ENCODE data around the gene OR51F2. TPM values are rescaled to one million over a fixed set of nuclear protein-coding genes. Genes with fewer than 3 reads are reported as not detected.
"Not testable (repeated sequence)": the region's sequence is repeated elsewhere in the genome, so short reads cannot be mapped to it uniquely, and the experiment has no call there.

OR51F2 gene, protein sequence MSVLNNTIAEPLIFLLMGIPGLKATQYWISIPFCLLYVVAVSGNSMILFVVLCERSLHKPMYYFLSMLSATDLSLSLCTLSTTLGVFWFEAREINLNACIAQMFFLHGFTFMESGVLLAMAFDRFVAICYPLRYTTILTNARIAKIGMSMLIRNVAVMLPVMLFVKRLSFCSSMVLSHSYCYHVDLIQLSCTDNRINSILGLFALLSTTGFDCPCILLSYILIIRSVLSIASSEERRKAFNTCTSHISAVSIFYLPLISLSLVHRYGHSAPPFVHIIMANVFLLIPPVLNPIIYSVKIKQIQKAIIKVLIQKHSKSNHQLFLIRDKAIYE
- not detected in 2 replicates for total RNA-seq

DNA sequence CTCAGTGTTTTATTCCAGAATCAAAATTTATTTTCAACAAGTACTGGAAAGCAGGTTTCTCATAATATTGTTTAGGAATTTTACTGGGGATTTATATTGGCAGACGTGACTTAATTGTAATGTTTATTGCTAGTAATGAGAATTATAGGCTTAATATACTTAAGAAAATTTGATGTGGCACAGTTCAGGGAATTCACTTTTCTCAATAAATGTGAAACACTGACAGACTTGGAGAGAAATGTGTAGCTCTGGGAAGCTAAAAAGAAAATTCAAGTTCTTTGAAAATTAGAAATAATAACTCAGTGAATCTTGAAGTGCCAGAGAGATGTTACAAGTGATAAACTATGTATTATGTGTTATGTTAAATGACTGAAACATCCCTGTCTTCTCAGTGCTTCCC is at the start of gene OR51F2:
Gene OR51F2, plus strand, starts transcription at position 301 of the 400 bp plus-strand sequence. CDS start 101 bp downstream, outside the sequence.
- intact Hi-C loops (cut with micrococcal nuclease) = no loop called here

DNA sequence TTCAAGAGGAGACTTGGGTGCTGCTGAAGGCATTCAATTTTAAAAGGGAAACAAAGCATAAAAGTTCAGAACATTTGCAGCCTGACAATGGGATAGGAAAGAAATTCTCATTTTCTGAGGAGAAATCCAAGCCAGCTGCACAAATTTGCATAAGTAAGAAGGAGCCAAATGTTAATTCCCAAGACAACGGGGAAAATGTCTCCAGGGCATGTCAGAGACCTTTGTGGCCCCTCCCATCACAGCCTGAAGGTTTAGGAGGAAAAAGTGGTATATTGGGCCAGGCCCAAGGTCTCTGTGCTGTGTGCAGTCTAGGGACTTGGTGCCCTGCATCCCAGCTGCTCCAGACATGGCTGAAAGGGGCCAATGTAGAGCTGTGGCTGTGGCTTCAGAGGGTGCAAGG is 38.7 kb upstream of the OR51F2 start:
- intact Hi-C loops (cut with micrococcal nuclease) = no loop called here

DNA sequence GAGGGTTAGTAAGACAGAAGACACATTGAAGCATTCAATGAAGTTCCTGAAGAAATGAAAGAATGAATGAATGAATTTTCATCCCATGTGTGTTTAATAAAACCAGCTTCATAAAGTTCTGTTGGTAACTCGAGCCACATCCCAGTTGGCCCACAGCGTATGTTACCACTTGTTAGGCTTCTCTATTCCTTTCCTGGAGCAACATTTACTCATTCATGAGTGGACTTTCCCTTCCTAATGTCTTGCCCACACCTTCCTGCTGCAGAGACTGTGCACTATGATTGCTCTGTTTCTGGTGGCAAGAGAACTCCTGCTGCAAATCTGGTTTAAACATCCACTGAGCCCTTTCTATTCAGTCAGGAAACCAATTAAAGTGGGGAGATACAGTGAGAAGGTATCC is 23.9 kb upstream of the OR51F2 start:
- intact Hi-C loops (cut with micrococcal nuclease) = no loop called here

DNA sequence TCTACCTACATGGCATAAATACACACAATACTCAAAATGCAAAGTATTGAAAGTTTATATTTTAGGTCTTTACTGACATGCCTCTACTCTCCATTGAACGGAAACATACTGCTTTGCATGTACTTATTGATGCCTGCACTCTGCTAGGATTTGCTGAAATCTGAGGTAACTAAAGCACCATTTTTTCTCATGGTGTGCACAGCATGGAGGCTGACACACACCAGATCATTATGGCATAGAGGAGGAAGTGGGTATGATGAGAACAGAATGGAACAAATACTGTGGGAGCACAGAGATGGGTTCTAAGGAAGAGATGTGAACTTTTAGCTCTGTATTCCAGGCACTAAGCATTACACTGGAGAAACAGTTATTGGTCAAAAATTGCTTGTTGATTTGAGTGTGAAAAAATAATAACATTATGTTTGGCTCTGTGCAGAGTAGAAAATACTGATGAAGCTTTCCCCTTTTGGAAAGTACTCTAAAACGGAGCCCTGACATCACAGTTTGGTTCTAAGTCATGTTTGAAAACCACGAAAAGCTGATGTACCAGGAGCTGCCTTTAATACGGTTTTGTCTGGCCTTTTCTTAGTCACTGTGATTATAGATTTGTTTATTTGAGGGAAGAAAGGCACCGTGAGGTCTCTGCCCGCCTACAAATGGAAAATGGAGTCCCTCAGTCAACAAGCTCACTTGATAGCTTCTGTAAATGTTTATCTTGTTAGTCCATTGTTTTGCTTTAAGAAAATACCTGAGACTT is 22.5 kb upstream of the OR51F2 start:
- intact Hi-C loops (cut with micrococcal nuclease) = no loop called here

DNA sequence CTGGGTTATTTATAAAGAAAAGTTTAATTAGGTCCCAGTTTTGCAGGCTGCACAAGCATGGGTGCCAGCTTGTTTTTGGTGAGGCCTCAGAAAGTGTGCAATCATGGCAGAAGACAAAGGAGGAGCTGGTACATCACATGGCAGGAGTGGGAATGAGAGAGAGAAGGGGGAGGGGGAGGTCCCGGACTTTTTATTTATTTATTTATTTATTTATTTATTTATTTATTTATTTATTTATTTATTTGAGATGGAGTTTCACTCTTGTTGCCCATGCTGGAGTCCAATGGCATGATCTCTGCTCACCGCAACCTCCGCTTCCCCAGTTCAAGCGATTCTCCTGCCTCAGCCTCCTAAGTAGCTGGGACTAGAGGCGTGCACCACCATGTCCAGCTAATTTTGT is 19.8 kb upstream of the OR51F2 start:
- intact Hi-C loops (cut with micrococcal nuclease) = not testable (repeated sequence)

DNA sequence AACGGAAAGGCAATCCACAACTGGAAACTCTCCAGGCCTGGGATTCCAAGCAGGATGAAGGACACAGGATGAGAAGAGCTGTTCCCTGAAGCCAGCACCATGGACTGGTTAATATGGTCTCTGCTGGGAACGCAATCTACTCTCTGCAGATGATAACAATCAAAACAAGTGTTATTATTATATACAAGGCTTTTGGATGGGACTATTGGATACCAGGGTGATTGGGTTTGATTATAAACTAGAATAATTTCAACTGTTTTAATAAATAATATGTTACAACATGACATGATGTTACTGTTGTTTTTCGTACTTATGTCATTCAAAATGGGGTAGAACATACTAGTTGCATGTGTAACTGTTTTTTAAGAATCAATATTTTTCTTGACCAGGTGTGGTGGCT is 16.8 kb upstream of the OR51F2 start, which contains the start of gene OR52R1:
Gene OR52R1, minus strand, starts transcription at position 101 of the 400 bp plus-strand sequence. Its CDS starts 0 bp downstream, at position 101.
- intact Hi-C loops (cut with micrococcal nuclease) = no loop called here

DNA sequence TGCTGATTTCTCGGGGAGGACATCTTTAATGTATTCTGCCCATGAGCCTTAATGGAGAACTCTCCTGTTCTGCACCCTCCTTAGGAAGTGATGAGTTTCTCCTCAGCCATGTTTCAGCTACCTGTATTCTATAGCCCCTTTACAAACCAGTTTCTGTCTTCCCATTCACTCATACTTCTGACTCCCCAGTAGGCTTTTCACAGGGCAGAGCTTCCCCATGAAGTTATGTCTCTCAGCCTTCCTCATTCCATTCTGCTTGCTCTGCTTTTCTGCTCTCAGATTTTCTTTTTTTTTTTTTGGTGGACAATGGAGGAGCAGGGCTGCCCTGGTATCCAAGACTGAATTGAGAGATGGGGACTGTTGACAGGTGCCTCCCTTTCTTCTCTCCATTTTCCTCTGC is 12.6 kb upstream of the OR51F2 start:
- intact Hi-C loops (cut with micrococcal nuclease) = no loop called here

DNA sequence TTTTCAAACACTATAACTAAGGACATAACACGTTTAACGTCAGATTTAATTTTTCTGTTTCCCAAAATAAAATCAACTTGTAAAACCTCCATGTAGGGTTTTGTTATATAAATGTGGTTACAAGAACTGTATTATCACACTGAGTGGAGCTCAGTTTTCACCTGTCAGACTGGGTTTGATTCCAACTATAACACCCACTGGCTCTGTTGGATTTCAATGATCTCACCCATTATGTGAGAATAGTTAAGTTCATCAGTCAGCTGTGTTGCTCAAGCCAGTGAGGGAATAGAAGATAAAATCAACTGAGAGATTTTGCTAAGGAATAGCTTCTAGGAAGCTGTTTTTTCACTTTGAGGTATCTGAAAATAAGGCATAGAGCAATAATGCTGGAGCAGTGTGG is 11.9 kb upstream of the OR51F2 start:
- intact Hi-C loops (cut with micrococcal nuclease) = no loop called here

DNA sequence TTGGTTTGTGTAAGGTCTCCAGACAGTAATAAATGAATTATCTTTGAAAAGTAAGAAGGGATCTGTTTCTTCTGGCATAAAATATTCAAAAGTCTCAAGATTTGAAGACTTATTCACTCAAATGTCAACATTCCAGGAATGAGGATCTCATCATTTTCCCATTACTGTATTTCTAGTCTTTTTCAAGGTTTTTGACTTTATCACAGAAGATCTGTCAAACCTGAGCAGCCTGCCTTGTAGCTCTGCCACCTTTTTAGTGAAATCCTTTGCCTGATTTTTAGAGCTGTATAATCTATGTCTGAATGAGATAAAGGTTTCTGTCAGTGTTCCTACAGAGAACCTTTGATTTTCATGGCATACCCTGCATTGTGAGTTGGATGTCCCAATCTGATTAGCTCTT is 4.0 kb downstream of the OR51F2 start:
- intact Hi-C loops (cut with micrococcal nuclease) = no loop called here

DNA sequence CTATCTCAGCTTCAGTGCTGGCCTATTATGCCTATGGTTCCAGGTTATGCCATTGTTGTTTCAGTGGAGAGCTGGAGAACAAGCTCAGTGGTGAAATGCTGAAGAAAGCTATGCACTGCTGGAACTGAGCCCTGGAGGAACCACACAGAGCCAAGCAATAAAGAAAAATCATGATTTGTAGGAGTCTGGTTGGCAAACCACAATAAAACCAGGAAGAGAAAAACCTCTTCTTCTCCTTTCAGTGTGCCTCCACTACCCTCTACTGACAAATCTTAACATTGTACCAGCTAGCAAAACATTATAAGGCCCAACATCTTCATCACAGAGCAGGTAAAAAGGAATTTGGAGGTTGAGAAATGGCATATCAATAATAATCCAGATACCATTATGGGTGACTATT is 5.3 kb downstream of the OR51F2 start:
- intact Hi-C loops (cut with micrococcal nuclease) = no loop called here

DNA sequence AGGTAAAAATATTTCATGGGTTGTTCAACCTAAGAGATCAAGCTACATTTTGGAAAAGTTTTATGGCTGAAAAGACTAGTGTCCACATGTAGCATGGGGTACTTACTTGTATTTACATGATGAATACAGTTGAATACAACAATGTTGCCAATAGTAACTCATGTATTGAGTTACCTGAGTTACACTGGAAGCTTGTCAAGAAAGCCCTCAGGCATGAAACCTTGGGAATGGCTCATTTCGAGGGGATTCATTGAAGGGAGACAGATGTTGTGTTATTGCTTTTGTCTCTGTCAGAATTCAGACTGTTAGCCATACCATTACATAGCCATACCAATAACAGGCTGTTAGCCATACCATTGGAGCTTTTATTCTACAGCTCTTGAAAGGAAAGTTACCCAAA is 9.2 kb downstream of the OR51F2 start:
- intact Hi-C loops (cut with micrococcal nuclease) = no loop called here

DNA sequence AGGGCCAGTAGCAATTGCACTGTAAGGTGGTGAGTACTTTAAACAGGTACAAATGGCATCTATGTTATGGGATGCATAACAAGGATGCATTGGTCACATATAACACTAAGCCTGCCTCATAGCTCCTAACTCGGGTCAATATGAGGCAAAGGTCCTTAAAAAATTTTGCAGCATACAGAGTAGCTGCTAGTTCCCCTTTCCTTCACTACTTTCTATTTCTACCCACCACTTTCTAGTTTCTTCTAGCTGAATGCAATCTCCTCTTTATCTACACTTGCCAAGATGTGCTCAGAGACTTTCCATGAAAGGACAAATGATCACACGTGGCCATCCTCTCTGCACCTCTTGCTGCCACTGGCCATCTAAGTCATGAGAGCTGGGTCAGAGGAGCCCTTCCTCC is 9.8 kb downstream of the OR51F2 start:
- intact Hi-C loops (cut with micrococcal nuclease) = no loop called here

DNA sequence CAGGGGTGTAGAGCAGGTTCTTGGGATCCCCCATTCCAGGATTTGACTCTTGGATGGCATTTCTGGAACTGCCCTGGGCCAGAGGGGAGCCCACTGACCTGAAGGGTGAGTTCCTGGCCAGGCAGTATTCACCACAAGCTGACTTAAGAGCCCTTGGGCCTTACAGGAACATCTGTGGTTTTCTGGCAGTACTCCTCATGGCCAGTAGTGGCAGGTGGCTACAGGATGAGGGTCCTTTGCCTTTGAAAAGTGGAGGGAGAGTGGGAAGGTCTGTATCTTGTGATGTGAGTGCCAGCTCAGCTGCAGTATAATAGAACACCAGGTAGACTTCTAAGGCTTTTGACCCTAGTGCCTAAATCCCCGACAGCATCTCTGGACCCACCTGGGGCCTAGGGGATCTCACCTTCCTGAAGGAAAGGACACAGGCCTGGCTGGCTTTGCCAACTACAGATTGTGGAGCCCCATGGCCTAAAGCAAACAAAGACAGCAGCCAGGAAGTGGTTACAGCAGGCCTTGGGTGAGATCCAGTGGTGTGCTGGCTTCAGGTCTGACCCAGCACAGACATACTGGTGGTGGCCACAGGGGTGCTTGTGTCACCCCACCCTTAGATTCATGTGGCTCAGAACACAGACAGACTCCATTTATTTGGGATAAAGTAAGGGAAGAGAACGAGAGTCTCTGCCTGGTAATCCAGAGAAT is 18.9 kb downstream of the OR51F2 start:
- intact Hi-C loops (cut with micrococcal nuclease) = no loop called here

DNA sequence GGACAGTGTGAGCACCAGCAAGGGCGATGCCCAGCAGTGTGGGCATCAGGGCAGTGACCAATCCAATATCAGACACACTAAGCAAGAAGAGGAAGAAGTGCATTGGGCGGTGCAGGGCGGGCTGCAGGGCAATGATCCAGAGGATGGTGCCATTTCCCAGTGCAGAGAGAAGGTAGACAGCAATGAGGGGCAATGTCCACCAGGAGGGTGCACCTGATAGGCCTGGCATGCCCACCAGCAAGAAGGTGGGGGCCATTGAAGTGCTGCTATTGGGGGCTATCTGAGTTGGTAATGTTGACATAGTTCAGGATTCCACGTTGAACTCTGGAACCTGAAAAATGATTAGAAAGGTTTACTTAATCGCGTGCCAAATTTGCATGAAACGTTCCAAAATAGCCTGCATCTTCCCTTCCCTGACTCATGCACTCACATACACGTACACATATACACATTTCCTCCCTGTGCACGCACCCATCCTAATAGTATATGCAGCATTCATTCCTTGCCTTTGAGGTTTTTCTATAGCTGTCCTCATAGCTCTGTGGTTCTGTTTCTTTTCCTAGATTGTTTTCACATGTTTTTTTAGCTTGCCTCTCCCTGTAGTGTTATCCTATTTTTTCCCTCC is 27.9 kb downstream of the OR51F2 start, which contains the start of gene OR51S1:
Gene OR51S1, minus strand, starts transcription at position 301 of the 625 bp plus-strand sequence. Its CDS starts 0 bp downstream, at position 301.
- intact Hi-C loops (cut with micrococcal nuclease) = no loop called here

DNA sequence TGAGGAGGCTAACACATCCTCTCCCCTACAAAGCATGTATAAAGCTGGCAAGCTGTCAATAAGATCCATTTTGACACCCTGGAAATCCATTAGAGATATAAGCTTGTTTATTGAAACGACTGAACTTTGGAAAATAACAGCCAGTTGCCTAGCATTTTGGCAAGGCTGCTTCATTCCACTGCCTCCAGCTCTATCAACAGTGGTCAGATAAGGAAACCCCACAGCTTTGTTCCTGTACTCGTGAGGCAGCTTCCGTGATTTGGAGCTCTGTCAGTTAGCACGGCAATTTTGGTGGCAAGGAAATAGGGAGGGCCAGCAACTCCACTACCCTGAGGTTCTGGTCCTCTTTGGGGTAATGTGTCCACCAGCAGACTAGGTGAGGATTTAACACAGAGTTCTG is 29.9 kb downstream of the OR51F2 start:
- intact Hi-C loops (cut with micrococcal nuclease) = no loop called here

DNA sequence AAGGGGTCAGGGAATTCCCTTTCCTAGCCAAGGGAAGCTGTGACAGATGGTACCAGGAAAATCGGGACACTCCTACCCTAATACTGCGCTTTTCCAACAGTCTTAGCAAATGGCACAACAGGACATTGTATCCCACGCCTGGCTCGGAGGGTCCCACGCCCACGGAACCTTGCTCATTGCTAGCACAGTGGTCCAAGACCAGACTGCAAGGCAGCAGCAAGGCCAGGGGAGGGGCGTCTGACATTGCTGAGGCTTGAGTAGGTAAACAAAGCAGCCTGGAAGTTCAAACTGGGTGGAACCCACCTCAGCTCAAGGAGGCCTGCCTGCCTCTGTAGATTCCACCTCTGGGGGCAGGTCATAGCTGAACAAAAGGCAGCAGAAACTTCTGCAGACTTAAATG is 33.2 kb downstream of the OR51F2 start:
- intact Hi-C loops (cut with micrococcal nuclease) = not testable (repeated sequence)

DNA sequence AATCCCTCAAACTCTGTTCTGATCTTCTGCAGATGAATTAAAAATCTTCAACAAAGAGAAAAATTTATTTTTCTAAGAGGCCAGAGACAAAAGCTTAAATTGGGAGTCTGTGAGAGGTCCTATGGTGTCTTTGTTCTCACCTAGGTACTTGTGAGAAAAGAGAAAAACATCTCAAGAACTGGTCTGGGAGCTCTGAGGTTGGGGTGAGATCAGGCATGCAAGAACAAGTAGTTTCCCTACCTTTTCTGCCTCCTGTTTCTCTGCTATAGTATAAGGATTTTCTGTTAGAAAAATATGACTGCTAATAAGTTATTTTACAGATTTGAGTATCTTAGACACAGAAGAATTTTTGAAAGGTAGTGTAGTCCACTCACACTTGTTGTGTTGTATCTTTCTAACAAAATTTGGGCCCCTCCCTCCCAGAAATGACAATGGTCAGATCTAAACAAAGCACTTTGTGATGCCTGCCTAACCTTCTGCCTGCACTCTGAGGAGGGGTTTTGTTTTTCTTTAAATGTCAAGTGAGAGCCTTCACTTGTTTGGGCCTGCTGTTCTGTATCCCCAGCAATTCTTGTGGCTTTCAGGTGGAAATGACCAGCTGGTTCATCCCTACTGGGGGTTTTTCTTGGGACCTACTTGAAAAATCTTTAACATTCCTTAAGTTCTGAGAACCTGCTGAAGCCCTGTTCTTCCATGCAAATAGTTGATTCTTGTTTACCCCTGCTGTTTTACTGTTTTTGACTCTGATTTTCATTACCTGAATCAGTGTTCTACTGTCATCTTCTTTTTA is 41.5 kb downstream of the OR51F2 start:
- intact Hi-C loops (cut with micrococcal nuclease) = no loop called here

DNA sequence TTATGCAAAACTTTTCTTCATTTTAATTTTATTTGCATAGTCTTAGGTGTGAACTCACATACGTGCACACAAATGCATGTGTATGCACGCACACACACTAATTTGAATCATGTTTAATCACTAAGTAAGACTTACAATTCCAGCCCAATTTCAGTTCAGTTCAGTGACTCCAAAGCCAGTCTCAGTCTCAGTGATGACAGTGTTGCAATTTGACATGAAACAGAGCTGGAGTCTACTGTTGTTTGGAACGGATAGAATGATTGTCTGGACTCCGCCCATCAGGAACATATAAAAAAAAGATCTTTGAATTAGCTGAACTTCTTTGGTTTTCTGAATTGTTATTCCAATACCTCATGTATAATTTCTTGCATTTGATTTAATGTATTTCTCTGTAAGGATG is 42.8 kb downstream of the OR51F2 start:
- intact Hi-C loops (cut with micrococcal nuclease) = no loop called here

DNA sequence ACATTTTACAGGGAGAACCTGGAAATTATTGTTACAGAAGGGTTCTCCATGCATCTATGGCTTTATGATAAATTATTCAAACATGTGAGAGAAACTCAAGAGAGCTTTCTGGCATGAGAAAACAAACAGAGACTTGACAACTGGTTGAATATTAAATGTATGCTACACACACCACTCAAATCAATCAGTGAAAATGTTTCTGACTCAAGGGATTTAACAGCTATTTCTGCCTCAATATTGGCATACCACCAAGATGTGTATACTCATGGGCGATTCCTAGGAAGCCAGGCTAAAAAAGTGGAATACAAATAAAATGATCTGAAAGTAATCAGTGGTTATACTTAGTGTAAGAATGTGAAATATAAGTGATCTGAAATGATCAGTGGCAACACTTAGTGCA is 44.7 kb downstream of the OR51F2 start:
- intact Hi-C loops (cut with micrococcal nuclease) = no loop called here

All from T-helper 1 cell treated with Interleukin-12 subunit alpha and Interleukin-12 subunit beta and Interleukin-4 antibody, amounts not matched to agents 30 ng/mL and 1 ng/mL, for 36 hours (primary cell).